Fibroblast of mammary gland (primary cell): ENCODE results near the gene CALCR.
A peak's percentile ranks its signal among the peaks of the same experiment; 100 is the strongest.

Experiments used
- DNase-seq: peaks from one replicate; pipeline ENCODE4 v3.0.0-alpha.2; 2010; ENCODE audit warnings: low read depth
- H3K4me3 ChIP-seq: 2 replicates; pipeline ENCODE4 v1.5.1; 2011; ENCODE audit warnings: low read depth, mild to moderate bottlenecking, low read length, moderate library complexity; ENCODE audit not compliant: control insufficient read depth
- TF ChIP-seq, protein P1 (sequence below): conservative IDR thresholded peaks from 2 replicates; pipeline ENCODE4 v1.5.1; 2011; ENCODE audit warnings: low read depth, low read length, inconsistent platforms; ENCODE audit not compliant: control insufficient read depth, insufficient read depth

Gene CALCR

GRCh38 chr7:93574646-93575554 lies at the start of gene CALCR:
TSS of gene CALCR (minus strand) at chr7:93574724. CDS start at chr7:93486981, 87,743 bp downstream.
- TF ChIP-seq, protein P1, sequence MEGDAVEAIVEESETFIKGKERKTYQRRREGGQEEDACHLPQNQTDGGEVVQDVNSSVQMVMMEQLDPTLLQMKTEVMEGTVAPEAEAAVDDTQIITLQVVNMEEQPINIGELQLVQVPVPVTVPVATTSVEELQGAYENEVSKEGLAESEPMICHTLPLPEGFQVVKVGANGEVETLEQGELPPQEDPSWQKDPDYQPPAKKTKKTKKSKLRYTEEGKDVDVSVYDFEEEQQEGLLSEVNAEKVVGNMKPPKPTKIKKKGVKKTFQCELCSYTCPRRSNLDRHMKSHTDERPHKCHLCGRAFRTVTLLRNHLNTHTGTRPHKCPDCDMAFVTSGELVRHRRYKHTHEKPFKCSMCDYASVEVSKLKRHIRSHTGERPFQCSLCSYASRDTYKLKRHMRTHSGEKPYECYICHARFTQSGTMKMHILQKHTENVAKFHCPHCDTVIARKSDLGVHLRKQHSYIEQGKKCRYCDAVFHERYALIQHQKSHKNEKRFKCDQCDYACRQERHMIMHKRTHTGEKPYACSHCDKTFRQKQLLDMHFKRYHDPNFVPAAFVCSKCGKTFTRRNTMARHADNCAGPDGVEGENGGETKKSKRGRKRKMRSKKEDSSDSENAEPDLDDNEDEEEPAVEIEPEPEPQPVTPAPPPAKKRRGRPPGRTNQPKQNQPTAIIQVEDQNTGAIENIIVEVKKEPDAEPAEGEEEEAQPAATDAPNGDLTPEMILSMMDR, result no peak
- no peak for DNase-seq
- no peak within 1 kb of the TSS for H3K4me3 ChIP-seq

DNA sequence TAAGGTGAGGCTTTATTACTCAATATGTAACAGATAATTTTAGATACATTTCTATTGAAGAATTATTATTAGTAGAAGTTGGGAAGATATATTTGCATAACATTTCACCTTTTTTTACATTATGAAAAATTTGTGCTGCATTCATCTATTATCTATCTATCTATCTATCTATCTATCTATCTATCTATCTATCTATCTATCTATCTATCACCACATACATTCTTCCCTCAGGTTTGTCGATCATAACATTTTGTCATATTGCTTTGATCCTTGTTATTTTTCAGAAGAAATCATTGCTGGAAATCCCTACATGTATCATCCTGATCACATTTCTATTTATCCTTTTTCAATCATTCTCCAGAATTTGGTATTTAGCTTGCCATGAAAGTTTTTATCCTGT lies 49.3 kb upstream of the CALCR start:
- TF ChIP-seq, protein P1, result no peak
- DNase-seq, result no peak
- no peak overlapping the region for H3K4me3 ChIP-seq

DNA sequence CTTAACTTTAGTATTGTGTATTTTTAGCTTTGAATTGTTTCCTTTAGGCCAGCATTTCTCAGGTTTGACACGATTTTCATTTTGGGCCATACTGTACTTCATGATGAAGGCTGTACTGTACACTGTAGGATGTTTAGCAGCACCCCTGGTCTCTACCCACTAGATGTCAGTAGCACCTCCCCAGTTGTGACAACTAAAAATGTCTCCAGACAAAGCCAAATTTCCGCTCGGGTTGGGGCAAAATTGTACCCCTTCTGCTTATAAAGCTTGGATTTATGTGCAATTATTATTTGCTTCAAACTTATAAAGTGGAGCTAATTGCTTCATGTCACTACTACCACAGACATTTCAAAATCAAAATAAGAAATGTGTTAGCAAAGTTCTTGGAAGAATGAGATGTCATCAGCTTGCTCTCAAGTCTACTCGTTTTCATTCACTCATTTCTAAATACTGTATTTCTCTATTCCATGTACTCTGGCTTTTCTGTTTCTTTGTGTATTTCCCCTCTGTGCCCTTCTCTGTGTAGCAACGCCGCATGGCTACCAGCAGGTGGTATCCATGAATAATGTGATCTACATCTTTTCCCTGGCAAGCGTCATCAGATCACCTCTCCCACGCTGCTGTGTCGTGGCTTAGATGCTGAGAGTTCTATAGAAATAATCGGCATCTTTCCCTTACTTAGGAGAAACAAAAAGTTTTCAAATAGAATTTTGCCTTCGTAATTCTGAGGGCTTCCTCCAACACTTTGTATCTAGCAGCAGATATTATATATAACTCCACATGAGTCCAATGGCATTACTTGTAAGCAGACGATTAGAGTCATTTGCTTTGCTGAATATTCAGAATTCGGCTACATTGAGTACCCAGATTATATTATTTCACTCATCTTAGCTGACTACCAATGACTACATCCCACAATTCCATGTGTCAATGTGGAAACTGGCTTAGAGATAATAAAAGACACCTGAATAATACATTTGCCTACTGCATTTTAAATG lies 47.8 kb upstream of the CALCR start:
- H3K4me3 ChIP-seq, result no peak overlapping the region
- TF ChIP-seq, protein P1, result peak; percentile 46
- peak; percentile 45 for DNase-seq

- TF ChIP-seq, protein P1, result no peak
- DNase-seq, result no peak
- no peak overlapping the region for H3K4me3 ChIP-seq
Observed at GRCh38 chr7:93620864-93621263, 46.3 kb upstream of the CALCR start.

GRCh38 chr7:93620057-93620456 lies 45.5 kb upstream of the CALCR start:
- TF ChIP-seq, protein P1, result no peak
- peak; percentile 2 for DNase-seq
- no peak overlapping the region for H3K4me3 ChIP-seq

DNA sequence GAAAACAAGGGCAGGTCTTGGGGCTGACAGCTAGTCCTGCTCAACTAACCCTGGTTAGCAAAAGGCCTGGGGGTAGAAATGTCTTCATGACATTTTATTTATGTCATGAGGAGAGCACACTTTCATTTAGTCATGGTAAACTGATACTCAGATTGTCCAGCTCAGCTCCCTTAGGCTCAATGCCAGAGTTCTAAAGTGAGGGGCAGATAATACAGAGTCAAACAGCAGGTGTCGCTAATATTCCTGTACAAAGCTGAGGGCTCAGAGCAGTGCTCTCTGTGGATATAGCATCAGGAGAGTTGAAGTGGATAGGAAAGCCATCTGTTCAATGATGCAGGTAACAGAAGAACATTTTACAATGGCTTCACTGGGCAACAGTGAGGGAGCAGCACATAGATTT lies 26.8 kb upstream of the CALCR start:
- no peak overlapping the region for H3K4me3 ChIP-seq
- peak; percentile 3 for DNase-seq
- TF ChIP-seq, protein P1, result no peak
